ENCODE data around the gene KDSR. TPM values are rescaled to one million over a fixed set of nuclear protein-coding genes. Genes with fewer than 3 reads are reported as not detected.

The KDSR gene
- total and polyA plus RNA-seq, 9 of the 15 experiments (the other 6 are each of a cell fraction or from before 2014, with no cell fraction given): 4.0 to 24.7 (median 12.4) TPM

GRCh38 chr18:63402246-63403162, 35.5 kb upstream of the KDSR start:
- ChIA-PET CTCF (ENCODE audit: low intra/inter-chr PET ratio) (no interaction called here), POLR2A (no interaction called here)
- H2AFZ ChIP-seq (ENCODE audit: low read depth, low read length): no peak overlapping the region
- no peak for ATAC-seq
- no peak for DNase-seq (ENCODE audit: extremely low read depth in 1 of 4, low spot score in 3 of 4)
- peaks cover 41% of the 10 kb centered on the region for H3K36me3 ChIP-seq (ENCODE audit: control insufficient read depth, insufficient read depth, low read length)
- intact Hi-C loops (cut with micrococcal nuclease): no loop called here
- H3K27ac ChIP-seq (ENCODE audit: extremely low read depth, low read depth, low read length): no peak overlapping the region
- no peaks in the 10 kb centered on the region for H3K9me3 ChIP-seq (replicated peaks; ENCODE audit: control insufficient read depth, insufficient read depth, low read depth, low read length)
- no peaks in the 10 kb centered on the region for H3K27me3 ChIP-seq (ENCODE audit: control insufficient read depth in 2 of 2, insufficient read depth in 2 of 2, low read length in 2 of 2)
- H4K20me1 ChIP-seq (replicated peaks; ENCODE audit: control insufficient read depth, insufficient read depth, low read length): no peaks in the 10 kb centered on the region
- no peak for FAIRE-seq
- no peaks in the 10 kb centered on the region for H3K79me2 ChIP-seq (ENCODE audit: control insufficient read depth, insufficient read depth, low read length)
- no peak overlapping the region for H3K4me2 ChIP-seq (ENCODE audit: insufficient read depth, low read length)
- no peaks in the 10 kb centered on the region for H3K9me1 ChIP-seq (ENCODE audit: control insufficient read depth, insufficient read depth, low read length)
- no TSS peak for BruUV-seq (replicated peaks)
- in situ Hi-C loops (cut with MboI): no loop called here
- no peak overlapping the region for H3K9ac ChIP-seq (ENCODE audit: insufficient read depth in 1 of 2, low read depth in 2 of 2, low read length in 2 of 2)
- H3K4me3 ChIP-seq: no peak overlapping the region
- WGBS (ENCODE audit: insufficient coverage, low coverage, missing lambda C conversion rate): 93% methylated on average over 8 of the region's 8 CpGs
- no peak for TF ChIP-seq ZNF24 (IDR thresholded peaks at IDR 0.05)
- no peak for TF ChIP-seq RBM25 (IDR thresholded peaks at IDR 0.05; ENCODE audit: low read depth, low read length, severe bottlenecking)
- no peak for TF ChIP-seq E4F1 (CRISPR knock-in tag; IDR thresholded peaks at IDR 0.05; ENCODE audit: borderline replicate concordance)
- no peak for TF ChIP-seq HDAC6 (IDR thresholded peaks at IDR 0.05; ENCODE audit: low read depth, low read length)
- TF ChIP-seq CSDE1 (IDR thresholded peaks at IDR 0.05): no peak
- no peak for TF ChIP-seq TRIM24 (IDR thresholded peaks at IDR 0.05)
- no peak for TF ChIP-seq AFF4 (CRISPR knock-in tag; IDR thresholded peaks at IDR 0.05)
- no peak for TF ChIP-seq KLF6 (CRISPR knock-in tag; IDR thresholded peaks at IDR 0.05; ENCODE audit: borderline replicate concordance)
- TF ChIP-seq ESRRB (CRISPR knock-in tag; IDR thresholded peaks at IDR 0.05; ENCODE audit: borderline replicate concordance): no peak
- no peak for TF ChIP-seq BRCA1 (IDR thresholded peaks at IDR 0.05)
- no peak for TF ChIP-seq BRCA1 (CRISPR knock-in tag; IDR thresholded peaks at IDR 0.05)
- no peak for TF ChIP-seq ZNF584 (CRISPR knock-in tag; IDR thresholded peaks at IDR 0.05; ENCODE audit: low read depth)
- TF ChIP-seq NRF1 (conservative IDR thresholded peaks at IDR 0.05 in 1 of 2, IDR thresholded peaks at IDR 0.05 in 1 of 2): no peak
- no peaks in the 10 kb centered on the region for H3K4me1 ChIP-seq (replicated peaks in 1 of 2; ENCODE audit: control insufficient read depth in 2 of 2, insufficient read depth in 2 of 2, low read length in 2 of 2)
